Hepatocyte (in vitro differentiated cells): ENCODE measurements around the gene PPP2R5C.

Experiments used
- CTCF ChIP-seq: fragments of 200-600 bp; sonication (generic); IDR thresholded peaks from 2 replicates; pipeline ENCODE4 v1.5.1; 2016; ENCODE audit warnings: antibody characterized with exemption, mild to moderate bottlenecking; ENCODE audit not compliant: poor library complexity
- EZH2 ChIP-seq: fragments of 200-600 bp; sonication (generic); IDR thresholded peaks from 2 replicates; pipeline ENCODE4 v1.6.1; 2016; ENCODE audit warnings: antibody characterized with exemption, mild to moderate bottlenecking, borderline replicate concordance
- EZH2phosphoT487 ChIP-seq: fragments of 200-600 bp; sonication (generic); IDR thresholded peaks from one replicate; pipeline ENCODE4 v1.6.1; 2018; ENCODE audit warnings: antibody characterized with exemption, mild to moderate bottlenecking, low read depth, moderate library complexity; ENCODE audit not compliant: unreplicated experiment, severe bottlenecking

GRCh38 chr14:101739446-101740141 is 21.9 kb upstream of the PPP2R5C start:
- TF ChIP-seq CTCF (no peak), EZH2 (no peak), EZH2phosphoT487 (no peak)
